PFSK-1 (cell line): ENCODE data around the gene SMAD2. TPM values are rescaled to one million over a fixed set of nuclear protein-coding genes. Genes with fewer than 3 reads are reported as not detected.

ENCODE experiments used
- FOXP2 ChIP-seq: optimal IDR thresholded peaks from 2 replicates; pipeline ENCODE3; 2011; ENCODE audit warnings: borderline replicate concordance, control low read depth, inconsistent platforms; ENCODE audit not compliant: insufficient read depth; ENCODE audit errors: extremely low read length, extremely low read depth
- POLR2AphosphoS5 ChIP-seq: IDR thresholded peaks from 2 replicates; pipeline ENCODE4 v1.6.1; 2012; ENCODE audit warnings: low read depth, mild to moderate bottlenecking, control low read depth, low read length, moderate library complexity
- SIN3A ChIP-seq: IDR thresholded peaks from 2 replicates; pipeline ENCODE4 v1.6.1; 2012; ENCODE audit warnings: mild to moderate bottlenecking, low read length, moderate library complexity, borderline replicate concordance; ENCODE audit not compliant: insufficient read depth
- TAF1 ChIP-seq: IDR thresholded peaks from 2 replicates; pipeline ENCODE4 v1.6.1; 2012; ENCODE audit warnings: low read length, control low read depth, borderline replicate concordance; ENCODE audit not compliant: insufficient read depth
- polyA plus RNA-seq: library from polyadenylated mRNA; unstranded; fragments of >200 nt; gene quantifications from one replicate; pipeline ENCODE4 v1.2.1, GENCODE V29; 2012; ENCODE audit warnings: low read depth, missing spikeins; ENCODE audit not compliant: insufficient read length
- TF ChIP-seq, protein P1 (sequence below), 2 experiments: IDR thresholded peaks; 2 replicates each; pipeline versions ENCODE4 v1.6.1 to v1.8.0; 2011 to 2012; ENCODE audit warnings: low read depth in 2 of 2, low read length in 2 of 2, control low read depth in 1 of 2, inconsistent platforms in 1 of 2, mild to moderate bottlenecking in 1 of 2, moderate library complexity in 1 of 2; ENCODE audit not compliant: insufficient read depth in 1 of 2

Gene SMAD2
- 54.3 TPM for polyA plus RNA-seq

DNA sequence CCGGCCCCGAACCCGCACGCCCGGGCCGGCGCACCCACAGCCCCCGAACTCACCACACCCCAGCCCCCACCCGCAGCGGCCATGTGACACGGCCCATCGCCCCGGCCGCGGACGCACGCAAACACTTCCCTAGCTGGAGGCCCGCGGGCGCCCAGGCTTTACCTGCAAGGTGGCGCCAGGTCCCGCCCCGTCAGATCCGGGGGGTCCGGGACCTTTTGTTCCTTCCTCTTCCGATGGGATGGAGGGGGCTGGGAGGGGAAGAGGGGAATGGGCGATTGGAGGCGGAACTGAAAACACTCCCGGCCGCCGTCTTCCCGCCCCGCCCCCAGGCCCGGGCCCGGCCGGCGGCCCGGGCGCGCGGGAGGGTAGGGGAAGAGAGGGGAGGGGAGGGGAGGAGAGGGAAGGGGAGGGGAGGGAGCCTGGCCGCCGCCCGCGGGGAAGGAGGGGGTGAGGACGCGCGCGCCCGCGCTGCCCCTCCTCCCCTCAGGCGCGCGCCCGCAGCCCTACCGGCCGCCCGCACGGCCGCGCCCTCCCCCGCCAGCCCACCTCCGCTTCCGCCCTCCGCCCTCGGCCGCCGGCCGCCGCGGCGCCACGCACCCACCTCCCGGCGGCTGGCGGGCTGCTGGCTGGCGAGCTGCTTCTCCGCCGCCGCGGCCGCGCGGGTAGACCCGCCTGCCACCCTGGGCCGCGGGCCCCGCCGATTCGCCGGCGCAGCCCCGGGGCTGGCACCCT, at the start of gene SMAD2:
Gene SMAD2, minus strand, starts transcription at position 461 of the 732 bp plus-strand sequence. CDS start 33,903 bp downstream, outside the sequence.
- TF ChIP-seq FOXP2 (peak; percentile 50), SIN3A (no peak), POLR2AphosphoS5 (no peak)
- TF ChIP-seq, protein P1, sequence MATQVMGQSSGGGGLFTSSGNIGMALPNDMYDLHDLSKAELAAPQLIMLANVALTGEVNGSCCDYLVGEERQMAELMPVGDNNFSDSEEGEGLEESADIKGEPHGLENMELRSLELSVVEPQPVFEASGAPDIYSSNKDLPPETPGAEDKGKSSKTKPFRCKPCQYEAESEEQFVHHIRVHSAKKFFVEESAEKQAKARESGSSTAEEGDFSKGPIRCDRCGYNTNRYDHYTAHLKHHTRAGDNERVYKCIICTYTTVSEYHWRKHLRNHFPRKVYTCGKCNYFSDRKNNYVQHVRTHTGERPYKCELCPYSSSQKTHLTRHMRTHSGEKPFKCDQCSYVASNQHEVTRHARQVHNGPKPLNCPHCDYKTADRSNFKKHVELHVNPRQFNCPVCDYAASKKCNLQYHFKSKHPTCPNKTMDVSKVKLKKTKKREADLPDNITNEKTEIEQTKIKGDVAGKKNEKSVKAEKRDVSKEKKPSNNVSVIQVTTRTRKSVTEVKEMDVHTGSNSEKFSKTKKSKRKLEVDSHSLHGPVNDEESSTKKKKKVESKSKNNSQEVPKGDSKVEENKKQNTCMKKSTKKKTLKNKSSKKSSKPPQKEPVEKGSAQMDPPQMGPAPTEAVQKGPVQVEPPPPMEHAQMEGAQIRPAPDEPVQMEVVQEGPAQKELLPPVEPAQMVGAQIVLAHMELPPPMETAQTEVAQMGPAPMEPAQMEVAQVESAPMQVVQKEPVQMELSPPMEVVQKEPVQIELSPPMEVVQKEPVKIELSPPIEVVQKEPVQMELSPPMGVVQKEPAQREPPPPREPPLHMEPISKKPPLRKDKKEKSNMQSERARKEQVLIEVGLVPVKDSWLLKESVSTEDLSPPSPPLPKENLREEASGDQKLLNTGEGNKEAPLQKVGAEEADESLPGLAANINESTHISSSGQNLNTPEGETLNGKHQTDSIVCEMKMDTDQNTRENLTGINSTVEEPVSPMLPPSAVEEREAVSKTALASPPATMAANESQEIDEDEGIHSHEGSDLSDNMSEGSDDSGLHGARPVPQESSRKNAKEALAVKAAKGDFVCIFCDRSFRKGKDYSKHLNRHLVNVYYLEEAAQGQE (IDR thresholded peaks at IDR 0.05; ENCODE audit: insufficient read depth in 1 of 2, low read depth in 2 of 2, low read length in 2 of 2), result no peak

DNA sequence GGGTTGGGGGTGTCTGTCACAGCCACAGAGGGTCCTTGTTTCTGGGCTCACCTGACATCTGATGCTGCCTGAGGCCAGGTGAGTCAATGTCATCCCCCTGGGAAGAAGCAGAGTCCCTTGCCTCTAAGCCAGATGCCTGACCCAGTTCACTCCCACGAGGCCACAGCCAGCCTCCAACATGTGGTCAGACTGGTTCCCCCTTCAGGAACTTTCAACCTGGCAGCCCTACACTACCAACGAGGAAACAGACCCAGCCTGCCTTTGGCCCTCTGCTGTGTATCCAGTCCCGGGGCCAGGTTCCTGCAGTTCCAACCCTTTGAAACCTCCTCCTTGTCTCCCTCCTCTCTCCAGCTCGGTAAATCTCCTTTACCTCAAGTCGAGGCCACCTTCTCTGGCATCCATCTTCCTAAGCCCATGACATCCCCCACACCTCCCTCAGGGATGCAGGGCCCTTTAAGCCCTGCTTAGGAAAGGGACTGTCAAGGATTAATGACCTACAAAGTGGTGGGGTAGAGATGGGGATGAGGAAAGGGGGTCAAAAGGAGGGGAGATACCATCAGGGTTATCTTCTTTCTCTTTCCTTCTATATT, 49.2 kb upstream of the SMAD2 start:
- TF ChIP-seq, protein P1 (IDR thresholded peaks at IDR 0.05; ENCODE audit: insufficient read depth in 1 of 2, low read depth in 2 of 2, low read length in 2 of 2), result no peak
- TF ChIP-seq SIN3A, result no peak
- no peak for TF ChIP-seq TAF1
- no peak for TF ChIP-seq FOXP2
- TF ChIP-seq POLR2AphosphoS5, result no peak

GRCh38 chr18:47978603-47979002, 48.1 kb upstream of the SMAD2 start:
- TF ChIP-seq SIN3A, result no peak
- TF ChIP-seq, protein P1 (IDR thresholded peaks at IDR 0.05; ENCODE audit: insufficient read depth in 1 of 2, low read depth in 2 of 2, low read length in 2 of 2), result no peak
- no peak for TF ChIP-seq TAF1
- TF ChIP-seq POLR2AphosphoS5, result no peak
- TF ChIP-seq FOXP2, result no peak

GRCh38 chr18:47978141-47978540, 47.7 kb upstream of the SMAD2 start:
- TF ChIP-seq, protein P1 (IDR thresholded peaks at IDR 0.05; ENCODE audit: insufficient read depth in 1 of 2, low read depth in 2 of 2, low read length in 2 of 2), result no peak
- TF ChIP-seq FOXP2 (no peak), TAF1 (no peak), POLR2AphosphoS5 (no peak), SIN3A (no peak)

GRCh38 chr18:47975701-47976100, 45.2 kb upstream of the SMAD2 start:
- no peak for TF ChIP-seq POLR2AphosphoS5
- TF ChIP-seq, protein P1 (IDR thresholded peaks at IDR 0.05; ENCODE audit: insufficient read depth in 1 of 2, low read depth in 2 of 2, low read length in 2 of 2), result no peak
- TF ChIP-seq FOXP2, result no peak
- TF ChIP-seq TAF1, result no peak
- no peak for TF ChIP-seq SIN3A
